Neutrophil (primary cell): ENCODE data around the gene PERM1.
"Not testable (repeated sequence)": the region's sequence is repeated elsewhere in the genome, so short reads cannot be mapped to it uniquely, and the experiment has no call there.

ENCODE experiments used
- H3K27ac ChIP-seq: fragments of 200-600 bp; sonication (generic); 2 replicates; pipeline ENCODE4 v1.5.1; 2016; ENCODE audit warnings: mild to moderate bottlenecking, moderate library complexity
- H3K27me3 ChIP-seq: fragments of 200-600 bp; sonication (generic); 2 replicates; pipeline ENCODE4 v1.6.0; 2016; ENCODE audit warnings: mild to moderate bottlenecking
- H3K36me3 ChIP-seq: fragments of 200-600 bp; sonication (generic); 2 replicates; pipeline ENCODE4 v1.5.1; 2017
- H3K4me1 ChIP-seq, 2 experiments: fragments of 200-600 bp in 1 of 2; sonication (generic) in 1 of 2; 1 replicate in 1 of 2; 2 replicates in 1 of 2; pipeline versions ENCODE4 v1.5.1 to v1.6.1; 2013 to 2016; ENCODE audit warnings: low read depth in 1 of 2, low read length in 1 of 2, mild to moderate bottlenecking in 1 of 2, moderate library complexity in 1 of 2; ENCODE audit not compliant: control insufficient read depth in 1 of 2, insufficient read depth in 1 of 2
- H3K4me3 ChIP-seq, 2 experiments: fragments of 200-600 bp in 1 of 2; sonication (generic) in 1 of 2; 1 replicate in 1 of 2; 2 replicates in 1 of 2; pipeline ENCODE4 v1.5.1; 2013 to 2016; ENCODE audit warnings: low read depth in 1 of 2, low read length in 1 of 2, mild to moderate bottlenecking in 1 of 2, moderate library complexity in 1 of 2
- H3K9me3 ChIP-seq: fragments of 200-600 bp; sonication (generic); 2 replicates; pipeline ENCODE4 v1.5.1; 2016
- CTCF ChIP-seq: fragments of 200-600 bp; sonication (generic); IDR thresholded peaks from 2 replicates; pipeline ENCODE4 v1.5.1; 2016; ENCODE audit warnings: antibody characterized with exemption

The PERM1 gene

GRCh38 chr1:993379-993995 is 11.6 kb upstream of the PERM1 start:
- no peaks in the 10 kb centered on the region for H3K36me3 ChIP-seq
- H3K4me1 ChIP-seq, result peaks cover 0 to 4% of the 10 kb centered on the region in 2 experiments
- no peak overlapping the region for H3K4me3 ChIP-seq
- no peaks in the 10 kb centered on the region for H3K9me3 ChIP-seq
- TF ChIP-seq CTCF, result no peak
- H3K27ac ChIP-seq, result no peak overlapping the region
- H3K27me3 ChIP-seq, result peaks cover 97% of the 10 kb centered on the region

- Histone ChIP-seq H3K36me3 (no peaks in the 10 kb centered on the region), H3K4me1 (no peaks in the 10 kb centered on the region), H3K9me3 (no peaks in the 10 kb centered on the region), H3K27ac (no peak overlapping the region), H3K4me3 (no peak overlapping the region), H3K27me3 (peaks cover 97% of the 10 kb centered on the region)
- no peak for TF ChIP-seq CTCF
These were observed 10.5 kb upstream of the PERM1 start for GRCh38 chr1:992362-992761.

- H3K4me1 ChIP-seq, result no peaks in the 10 kb centered on the region
- no peak for TF ChIP-seq CTCF
- H3K27ac ChIP-seq, result no peak overlapping the region
- H3K9me3 ChIP-seq, result no peaks in the 10 kb centered on the region
- H3K36me3 ChIP-seq, result no peaks in the 10 kb centered on the region
- H3K4me3 ChIP-seq, result no peak overlapping the region
- peaks cover 96% of the 10 kb centered on the region for H3K27me3 ChIP-seq
These were observed 10.0 kb upstream of the PERM1 start for GRCh38 chr1:991895-992294.

GRCh38 chr1:991275-991674 is 9.4 kb upstream of the PERM1 start:
- H3K4me1 ChIP-seq, H3K9me3 ChIP-seq, H3K27ac ChIP-seq, H3K4me3 ChIP-seq, H3K36me3 ChIP-seq: not testable (repeated sequence)
- peaks cover 96% of the 10 kb centered on the region for H3K27me3 ChIP-seq

- H3K27me3 ChIP-seq, result peaks cover 95% of the 10 kb centered on the region
- not testable (repeated sequence) for H3K9me3 ChIP-seq
These were observed 6.2 kb upstream of the PERM1 start for GRCh38 chr1:988061-988460.

GRCh38 chr1:985126-985525 is 3.2 kb upstream of the PERM1 start:
- no peaks in the 10 kb centered on the region for H3K4me1 ChIP-seq
- no peak overlapping the region for H3K4me3 ChIP-seq
- H3K27ac ChIP-seq, result no peak overlapping the region
- peaks cover 98% of the 10 kb centered on the region for H3K27me3 ChIP-seq
- H3K9me3 ChIP-seq, result no peaks in the 10 kb centered on the region
- no peak for TF ChIP-seq CTCF
- H3K36me3 ChIP-seq, result no peaks in the 10 kb centered on the region

More at GRCh38 chr1:988061-988460, 6.2 kb upstream of the PERM1 start:
- H3K27ac ChIP-seq, H3K4me3 ChIP-seq, H3K36me3 ChIP-seq, H3K4me1 ChIP-seq: not testable (repeated sequence)

- H3K27me3 ChIP-seq, result peaks cover 95% of the 10 kb centered on the region
- H3K4me3 ChIP-seq, result no peak overlapping the region
These were observed 2.6 kb upstream of the PERM1 start for GRCh38 chr1:984476-984814.

More at GRCh38 chr1:984476-984814, 2.6 kb upstream of the PERM1 start:
- no peak overlapping the region for H3K27ac ChIP-seq
- TF ChIP-seq CTCF, result no peak
- no peaks in the 10 kb centered on the region for H3K4me1 ChIP-seq
- H3K36me3 ChIP-seq, result no peaks in the 10 kb centered on the region
- H3K9me3 ChIP-seq, result no peaks in the 10 kb centered on the region
